NCI-H460 (cell line): Measurements from ENCODE around the gene CTIF. TPM values are rescaled to one million over a fixed set of nuclear protein-coding genes. Genes with fewer than 3 reads are reported as not detected.
A peak's percentile ranks its signal among the peaks of the same experiment; 100 is the strongest.

Experiments used
- DNase-seq: peaks from one replicate; pipeline ENCODE4 v3.0.0-alpha.2; 2016; ENCODE audit warnings: low read depth; ENCODE audit errors: extremely low read depth
- total RNA-seq: library from RNA; depleted of rRNA; stranded (reverse); fragments of >200 nt; shearing (Covaris generic); gene quantifications from 2 replicates; pipeline ENCODE4 v1.2.3, GENCODE V29; 2014

CTIF gene
- total RNA-seq, 1 experiment from 2014 or later = 57.0 TPM

DNA sequence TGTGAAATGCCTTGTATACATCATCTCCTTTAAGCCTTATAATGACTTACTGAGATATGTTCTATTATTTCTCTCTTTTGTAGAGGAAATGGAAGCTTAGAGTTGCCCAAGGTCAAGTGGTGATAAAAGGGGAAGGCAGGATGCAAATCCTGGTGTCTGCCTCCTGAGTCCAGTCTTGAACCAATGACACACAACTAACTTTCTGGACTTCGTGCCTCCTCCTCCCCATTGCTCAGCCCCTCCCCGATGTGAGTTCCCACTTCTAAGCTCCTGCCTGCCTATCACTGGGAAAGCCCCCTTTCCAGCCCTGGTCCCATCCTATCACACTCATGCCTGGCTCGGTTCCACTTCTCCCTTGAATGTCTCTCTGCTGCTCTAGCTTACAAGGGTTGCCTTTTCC, 6.9 kb upstream of the CTIF start:
- DNase-seq = no peak

DNA sequence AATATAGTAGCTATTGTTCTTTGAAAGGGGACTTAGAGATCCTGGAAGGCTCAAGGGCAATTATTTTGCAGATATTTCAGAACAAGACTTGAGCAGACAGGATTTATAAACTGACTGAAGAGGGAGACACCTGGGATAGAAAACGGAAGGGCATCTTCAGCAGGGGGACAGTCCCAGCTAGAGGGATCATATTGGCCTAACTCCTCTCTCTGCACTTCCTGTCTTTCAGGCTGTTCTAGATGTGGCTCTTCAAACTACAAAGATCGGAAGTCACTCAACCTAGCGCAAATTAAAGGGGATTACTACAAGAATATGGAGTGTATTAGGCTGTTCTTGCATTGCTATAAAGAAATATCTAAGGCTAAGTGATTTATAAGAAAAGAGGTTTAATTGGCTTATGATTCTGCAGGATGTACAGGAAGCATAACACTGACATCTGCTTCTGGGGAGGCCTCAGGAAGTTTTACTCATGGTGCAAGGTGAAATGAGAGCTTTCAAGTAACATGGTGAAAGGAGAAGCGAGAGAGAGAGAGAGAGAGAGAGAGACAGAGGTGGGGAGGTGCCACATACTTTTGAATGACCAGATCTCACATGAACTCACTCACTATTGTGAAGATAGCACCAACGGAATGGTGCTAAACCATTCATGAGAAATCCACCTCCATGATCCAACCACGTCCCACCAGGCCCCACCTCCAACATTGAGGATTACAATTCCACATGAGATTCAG, 5.3 kb upstream of the CTIF start:
- no peak for DNase-seq

DNA sequence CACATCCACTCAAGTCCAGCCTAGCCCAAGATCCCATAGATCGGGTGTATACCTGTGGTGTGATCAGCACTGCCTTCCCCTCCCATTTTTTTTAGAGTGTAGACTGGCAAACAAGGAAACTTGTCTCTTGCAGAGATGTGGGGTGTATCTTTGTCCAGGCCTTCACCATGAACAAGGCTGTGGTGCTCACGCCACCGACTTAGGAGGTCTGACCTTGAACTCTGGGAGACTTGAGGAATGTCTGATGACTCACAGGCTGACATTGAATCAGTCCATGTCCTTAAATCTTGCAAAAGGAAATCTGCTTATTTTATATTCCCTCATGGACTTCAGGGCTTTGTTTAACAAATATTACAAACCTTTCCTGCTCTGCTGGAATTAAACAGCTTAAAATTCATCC, 4.5 kb upstream of the CTIF start:
- no peak for DNase-seq

DNA sequence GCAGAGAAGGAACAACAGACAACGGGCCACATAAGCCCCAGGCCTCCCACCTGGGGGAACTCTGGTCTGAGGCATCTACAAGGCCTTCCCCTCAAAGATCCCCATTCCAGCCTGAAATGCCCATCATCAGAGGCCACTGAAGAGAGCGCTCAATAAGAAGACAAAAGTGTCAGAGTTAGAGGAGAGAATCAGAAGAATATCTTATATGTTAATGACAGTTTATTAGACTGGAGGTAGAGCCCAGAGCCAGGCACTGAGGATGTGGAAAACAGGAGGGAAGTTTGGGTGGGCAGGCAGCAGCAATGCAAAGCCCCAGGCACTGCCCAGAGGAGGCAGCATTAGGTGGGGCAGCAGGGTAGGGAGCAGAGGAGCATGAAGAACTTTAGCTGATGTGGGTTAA, 2.9 kb upstream of the CTIF start:
- no peak for DNase-seq

DNA sequence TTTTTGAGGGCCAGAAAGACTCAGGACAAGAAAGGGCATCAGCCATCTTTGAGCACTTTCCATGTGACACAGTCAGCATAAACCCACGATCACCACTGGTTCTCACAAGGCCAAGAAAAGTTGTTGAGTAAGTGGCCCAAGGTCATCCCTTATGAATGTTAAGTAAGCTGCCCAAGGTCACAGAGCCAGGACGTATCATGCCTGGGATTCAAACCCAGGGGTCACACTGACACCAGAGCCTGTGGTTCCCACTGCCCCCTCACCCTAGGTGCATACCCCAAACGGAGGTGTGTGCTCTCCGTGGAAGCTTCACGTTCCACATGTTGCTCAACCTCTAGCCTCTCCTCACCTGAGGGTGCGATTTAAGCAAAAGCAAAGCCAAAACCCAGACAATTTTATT, 2.3 kb upstream of the CTIF start:
- DNase-seq = no peak

DNA sequence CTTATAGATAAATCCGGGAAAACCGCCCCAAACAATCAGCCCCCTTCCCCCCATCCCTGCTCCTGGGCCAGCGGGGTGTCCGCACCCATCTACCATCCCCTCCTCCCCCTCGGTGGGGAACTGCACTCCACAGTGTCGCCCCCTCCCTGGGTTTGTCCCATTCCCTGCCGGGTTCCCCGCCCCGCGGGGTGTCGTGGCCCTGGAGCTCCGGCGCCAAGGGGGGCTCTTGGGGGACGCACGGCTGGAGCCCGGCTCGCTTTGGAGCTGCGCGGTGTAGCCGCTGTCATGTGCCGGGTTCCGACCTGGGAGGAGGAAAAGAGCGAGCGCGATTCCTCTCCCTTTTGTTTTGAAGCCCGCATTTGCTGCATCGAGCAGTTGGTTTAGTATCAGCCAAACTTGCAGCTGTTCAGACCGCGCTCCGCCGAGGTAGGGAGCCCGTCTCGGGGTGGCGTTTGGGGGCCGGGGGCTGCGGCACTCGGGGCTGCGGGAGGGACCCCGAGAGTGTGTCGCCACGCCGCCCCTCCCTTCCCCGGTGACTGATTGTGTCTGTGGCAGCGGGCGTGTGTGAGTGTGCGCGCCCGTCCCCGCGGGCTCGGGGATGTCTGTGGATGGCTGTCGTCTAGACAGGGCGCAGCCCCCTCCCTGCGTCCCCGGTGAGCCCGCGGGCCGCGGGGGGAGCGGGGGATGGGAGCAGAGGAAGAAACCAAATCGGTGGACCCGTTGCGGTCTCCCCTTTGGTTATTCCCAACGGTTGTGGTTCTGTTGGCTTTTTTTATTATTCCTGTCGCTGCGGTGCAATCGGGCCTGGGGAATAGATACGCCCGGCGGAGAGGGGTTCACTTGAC, 797 bp downstream of the CTIF start:
- no peak for DNase-seq

DNA sequence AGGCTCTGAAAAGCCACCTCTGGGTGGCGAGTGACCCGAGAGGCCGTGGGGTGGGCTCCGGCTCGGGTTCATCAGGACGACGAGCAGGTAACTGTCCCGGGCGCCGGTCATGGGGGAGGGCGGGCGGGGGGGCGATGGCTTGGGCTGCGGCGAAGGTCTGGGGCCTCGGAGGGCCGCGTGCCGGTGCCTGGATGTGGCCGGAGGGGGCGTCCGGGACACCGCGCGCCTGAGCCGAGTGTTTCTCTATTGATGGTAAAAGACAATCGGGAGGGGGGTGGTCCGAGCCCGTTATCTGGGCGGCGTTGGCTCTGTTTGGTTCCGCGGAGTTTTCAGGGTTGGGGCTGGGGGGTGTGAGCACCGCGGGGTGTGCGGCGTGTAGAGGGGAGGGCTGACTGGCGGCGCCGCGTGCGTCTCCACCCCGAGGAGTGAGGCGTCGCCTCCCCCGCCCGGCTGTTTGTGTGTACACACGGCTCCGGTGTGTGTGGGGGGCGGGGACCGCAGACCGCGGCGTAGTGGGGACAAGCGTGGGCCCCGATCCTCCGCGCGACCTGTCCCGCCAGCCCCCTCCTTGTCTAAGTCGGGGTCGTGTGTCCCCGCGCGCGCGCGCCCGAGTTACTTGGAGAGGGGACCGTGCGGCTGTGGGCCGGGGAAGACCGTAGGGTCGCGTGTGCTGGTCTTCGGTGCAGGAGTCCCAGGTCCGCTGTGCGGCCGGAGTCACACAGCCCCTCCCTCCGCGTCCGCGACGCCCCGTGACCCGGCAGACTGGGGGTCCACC, 1.6 kb downstream of the CTIF start:
- DNase-seq = peak; percentile 44

- no peak for DNase-seq
These were observed 2.4 kb downstream of the CTIF start for GRCh38 chr18:48541026-48541746.

GRCh38 chr18:48541747-48542400, 3.0 kb downstream of the CTIF start:
- DNase-seq = no peak

GRCh38 chr18:48542513-48543181, 3.8 kb downstream of the CTIF start:
- DNase-seq = no peak

GRCh38 chr18:48543228-48543627, 4.4 kb downstream of the CTIF start:
- no peak for DNase-seq

- no peak for DNase-seq
These were observed 5.3 kb downstream of the CTIF start for GRCh38 chr18:48544116-48544515.

- no peak for DNase-seq
These were observed 6.0 kb downstream of the CTIF start for GRCh38 chr18:48544661-48545415.

DNA sequence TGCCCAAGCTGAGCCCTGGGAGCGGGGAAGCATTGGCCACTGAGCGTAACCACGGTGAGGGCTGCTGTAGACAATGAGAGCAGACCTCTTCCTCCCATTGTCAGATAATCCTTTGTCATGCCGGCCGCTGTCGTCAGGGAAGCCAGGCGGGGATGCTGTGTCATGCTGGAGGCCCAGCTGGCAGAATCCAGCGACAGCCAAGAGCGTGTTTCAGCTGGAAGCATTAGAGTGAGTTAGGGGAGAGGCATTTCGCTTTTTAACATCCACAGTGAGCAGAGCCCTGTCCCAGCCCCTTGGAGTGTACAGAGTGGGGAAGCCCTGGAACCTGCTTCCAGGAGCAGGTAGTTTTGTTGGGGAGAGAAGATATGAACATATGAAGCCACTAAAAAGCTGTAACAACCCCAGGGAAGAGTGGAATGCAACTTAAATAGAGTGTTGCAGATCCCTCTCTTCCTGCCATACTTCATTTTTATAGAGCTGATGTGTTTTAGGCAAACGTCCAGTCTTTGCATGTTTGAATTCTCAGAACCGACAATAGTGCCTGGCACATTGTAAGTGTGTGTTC, 7.0 kb downstream of the CTIF start:
- peak; percentile 58 for DNase-seq

- no peak for DNase-seq
These were observed 7.6 kb downstream of the CTIF start for GRCh38 chr18:48546396-48546795.

- DNase-seq = no peak
These were observed 8.7 kb downstream of the CTIF start for GRCh38 chr18:48547531-48547981.

DNA sequence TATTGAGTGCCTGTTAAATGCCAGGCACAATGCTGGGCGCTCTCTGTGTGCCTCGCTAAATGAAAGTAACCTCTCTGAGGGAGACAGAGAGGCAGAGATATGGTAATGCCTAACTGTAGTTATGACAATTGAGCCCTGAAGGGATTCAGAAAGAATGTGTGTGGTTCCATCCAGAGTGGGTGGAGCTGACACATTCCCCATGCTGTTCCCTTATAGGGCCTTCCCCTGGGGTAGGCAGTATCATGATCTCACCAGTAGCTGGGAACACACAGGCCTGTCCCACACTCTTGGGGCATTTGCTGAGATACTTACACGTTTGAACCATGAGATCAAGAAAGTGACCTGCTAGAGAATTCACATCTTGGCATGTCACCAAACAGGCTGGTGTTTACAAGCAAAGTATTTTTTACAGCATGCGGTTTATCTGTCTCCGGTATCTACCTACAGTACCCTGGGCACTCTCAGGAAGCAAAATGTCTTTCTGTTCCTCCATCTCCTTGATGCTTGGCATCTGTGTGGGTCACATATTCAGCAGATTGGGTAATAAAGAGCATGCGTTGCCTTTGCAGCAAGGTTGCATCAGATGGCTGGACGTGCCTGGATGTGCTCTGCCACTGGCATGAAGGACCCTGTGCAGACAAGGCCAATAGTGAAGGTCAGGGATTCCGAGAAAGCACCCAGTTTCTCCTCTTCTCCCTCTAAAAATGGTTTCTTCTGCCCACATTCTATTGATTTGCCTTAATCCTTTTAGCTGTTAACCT, 9.4 kb downstream of the CTIF start:
- DNase-seq = peak; percentile 80

DNA sequence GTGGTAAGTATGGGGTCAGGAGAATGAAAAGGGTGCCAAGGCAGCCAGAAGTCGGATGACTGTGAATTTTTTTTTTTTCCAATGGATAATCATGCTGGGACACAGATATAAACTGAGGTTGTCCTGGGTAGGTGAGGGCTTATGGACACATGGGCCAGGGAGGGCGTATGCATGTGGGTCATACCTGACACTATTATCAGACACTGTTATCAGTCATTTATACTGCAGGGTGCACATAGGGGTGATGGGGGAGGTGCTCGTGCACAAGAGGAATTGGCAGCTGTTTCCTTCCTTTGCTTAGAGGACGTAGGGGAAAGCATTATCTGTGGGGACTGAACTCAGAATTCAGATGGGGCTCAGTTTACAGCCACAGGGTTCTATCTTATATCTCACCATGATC, 10.1 kb downstream of the CTIF start:
- no peak for DNase-seq
